ENCODE results near the gene MAP4K2. TPM values are rescaled to one million over a fixed set of nuclear protein-coding genes. Genes with fewer than 3 reads are reported as not detected.

MAP4K2 gene
- total and polyA plus RNA-seq, 2 of the 8 experiments (the other 6 are each of a cell fraction or from before 2014, with no cell fraction given): 20.1 to 20.7 TPM

DNA sequence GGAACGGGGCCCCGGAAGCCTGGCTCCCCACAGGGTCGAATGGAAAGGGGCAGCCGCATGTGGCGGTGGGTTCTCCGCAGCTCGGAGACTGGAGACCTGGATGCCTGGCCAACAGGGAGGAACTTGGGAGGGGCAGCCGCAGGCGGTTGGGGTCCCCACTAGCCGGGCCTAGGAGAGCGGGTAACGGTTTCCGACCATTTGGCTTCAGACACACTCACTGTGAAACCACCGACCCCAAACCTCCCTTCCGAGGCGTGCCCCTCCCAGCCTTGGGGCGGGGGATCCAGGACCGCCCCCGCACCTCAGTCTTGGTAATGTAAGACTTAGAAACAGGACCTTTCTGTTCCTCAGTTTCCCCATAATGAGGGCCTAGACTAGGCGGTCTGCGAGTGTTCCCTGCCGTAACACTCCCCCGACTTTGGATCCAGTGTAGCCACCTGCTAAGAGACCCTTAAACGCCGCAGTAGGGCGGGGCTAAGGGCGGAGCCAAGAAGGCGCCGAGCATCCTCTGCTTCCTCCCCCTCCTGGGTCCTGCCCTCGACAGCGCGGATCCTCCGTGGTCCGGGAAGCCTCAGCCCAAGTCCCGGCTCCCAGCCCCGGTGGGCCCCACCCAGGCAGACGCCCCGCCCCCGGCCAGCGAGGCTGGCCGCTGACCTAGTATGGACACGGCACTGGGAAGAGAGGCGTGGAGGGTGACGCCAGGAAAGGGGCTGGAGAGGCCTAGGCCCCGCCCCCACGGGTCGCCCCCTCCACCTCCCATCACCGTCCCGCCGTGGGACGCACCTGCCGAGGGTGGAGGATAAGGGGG is 57.3 kb downstream of the MAP4K2 start (continued):
- TF ChIP-seq CHD7 (IDR thresholded peaks at IDR 0.05; ENCODE audit: insufficient replicate concordance, low read length) (no peak), PHF8 (conservative IDR thresholded peaks at IDR 0.05; ENCODE audit: low read depth, low read length) (no peak), MAX (IDR thresholded peaks at IDR 0.05) (peak; percentile 6; the same call in 1 of the 2 replicates), RAD21 (IDR thresholded peaks at IDR 0.05 in 1 of 2, conservative IDR thresholded peaks at IDR 0.05 in 1 of 2; ENCODE audit: low read depth in 2 of 2, low read length in 2 of 2) (no peak), POLR2A (IDR thresholded peaks at IDR 0.05; ENCODE audit: control extremely low read depth in 1 of 2, low read depth in 2 of 2, low read length in 2 of 2) (peak in 1 of 2 experiments; percentile 47; a peak in 1 of 3 replicates), TAF7 (optimal IDR thresholded peaks at IDR 0.05; ENCODE audit: borderline replicate concordance, low read depth, low read length) (no peak), SRF (IDR thresholded peaks at IDR 0.05; ENCODE audit: low read depth, low read length) (peak; percentile 57), ZNF274 (IDR thresholded peaks at IDR 0.05; ENCODE audit: borderline replicate concordance, extremely low read depth, low read length) (no peak), SP2 (IDR thresholded peaks at IDR 0.05; ENCODE audit: low read length) (no peak), JUND (IDR thresholded peaks at IDR 0.05; ENCODE audit: low read length) (no peak)

Measured in H1 (cell line).